C4-2B (cell line): ENCODE results near the gene GPR12.
"Not testable (repeated sequence)": the region's sequence is repeated elsewhere in the genome, so short reads cannot be mapped to it uniquely, and the experiment has no call there.

Experiments
- H3K27ac ChIP-seq: fragments of 450-650 bp; 2 replicates; pipeline ENCODE4 v1.5.1; 2017
- CTCF ChIP-seq: fragments of 450-650 bp; conservative IDR thresholded peaks from 2 replicates; pipeline ENCODE4 v1.5.1; 2017; ENCODE audit warnings: mild to moderate bottlenecking
- ZFX ChIP-seq: fragments of 450-650 bp; IDR thresholded peaks from 2 replicates; pipeline ENCODE4 v1.6.1; 2017

GPR12 gene

GRCh38 chr13:26747706-26748105, 12.9 kb downstream of the GPR12 start:
- TF ChIP-seq CTCF (no peak), ZFX (no peak)
- H3K27ac ChIP-seq, result no peak overlapping the region

- no peak overlapping the region for H3K27ac ChIP-seq
- TF ChIP-seq ZFX (no peak), CTCF (no peak)
These were observed 16.6 kb downstream of the GPR12 start for GRCh38 chr13:26743971-26744370.

- no peak overlapping the region for H3K27ac ChIP-seq
- no peak for TF ChIP-seq CTCF
- TF ChIP-seq ZFX, result no peak
These were observed 17.8 kb downstream of the GPR12 start for GRCh38 chr13:26742691-26743358.

- TF ChIP-seq CTCF, result no peak
- no peak for TF ChIP-seq ZFX
- no peak overlapping the region for H3K27ac ChIP-seq
These were observed 24.9 kb downstream of the GPR12 start for GRCh38 chr13:26735677-26736076.

GRCh38 chr13:26727633-26728032, 33.0 kb downstream of the GPR12 start:
- no peak overlapping the region for H3K27ac ChIP-seq
- no peak for TF ChIP-seq CTCF
- no peak for TF ChIP-seq ZFX

GRCh38 chr13:26727122-26727521, 33.5 kb downstream of the GPR12 start:
- no peak overlapping the region for H3K27ac ChIP-seq
- TF ChIP-seq CTCF, result no peak
- no peak for TF ChIP-seq ZFX

- no peak for TF ChIP-seq ZFX
- TF ChIP-seq CTCF, result no peak
These were observed 33.9 kb downstream of the GPR12 start for GRCh38 chr13:26726684-26727083.

GRCh38 chr13:26723620-26724019, 37.0 kb downstream of the GPR12 start:
- not testable (repeated sequence) for H3K27ac ChIP-seq

More at GRCh38 chr13:26726684-26727083, 33.9 kb downstream of the GPR12 start:
- no peak overlapping the region for H3K27ac ChIP-seq
